ENCODE measurements around the gene LARGE2. TPM values are rescaled to one million over a fixed set of nuclear protein-coding genes. Genes with fewer than 3 reads are reported as not detected.

The LARGE2 gene
- total RNA-seq, 4 donors from 2014 or later = 27.2 to 47.4 (median 33.1) TPM

GRCh38 chr11:45917623-45918330 lies 4.7 kb upstream of the LARGE2 start, which contains the start of gene PEX16:
PEX16 (minus strand) TSS chr11:45917877; CDS start chr11:45917811, 66 bp downstream.
- under 1% methylated on average over 39 of the region's 45 CpGs for WGBS
- TF ChIP-seq CTCF (IDR thresholded peaks at IDR 0.05) (no peak), POLR2AphosphoS5 (IDR thresholded peaks at IDR 0.05) (peak; percentile 14 to 94 (median 79)), POLR2A (IDR thresholded peaks at IDR 0.05) (peak in 1 of 2 donors; percentile 70)
- H3K4me1 ChIP-seq = peaks cover 45% of the 10 kb centered on the region
- peaks cover 34% of the 10 kb centered on the region for H3K36me3 ChIP-seq
- peaks cover 9% of the 10 kb centered on the region for H3K27me3 ChIP-seq
- H3K4me3 ChIP-seq = peak within 1 kb of the TSS; percentile 89
- H3K27ac ChIP-seq = peak within 1 kb of the TSS; percentile 92
- DNase-seq (ENCODE audit: low spot score in 2 of 2) = peak; percentile 98 to 99
- no peaks in the 10 kb centered on the region for H3K9me3 ChIP-seq

- peak overlapping the region; percentile 89 for H3K4me3 ChIP-seq
- TF ChIP-seq EP300 (IDR thresholded peaks at IDR 0.05) = no peak
- no peak for TF ChIP-seq CTCF (IDR thresholded peaks at IDR 0.05)
- no peak for TF ChIP-seq POLR2AphosphoS5 (IDR thresholded peaks at IDR 0.05)
- TF ChIP-seq POLR2A (IDR thresholded peaks at IDR 0.05) = no peak
- H3K27me3 ChIP-seq = peaks cover 15% of the 10 kb centered on the region
- no peaks in the 10 kb centered on the region for H3K9me3 ChIP-seq
- DNase-seq (ENCODE audit: low spot score in 2 of 2) = peak; percentile 91
- H3K27ac ChIP-seq = peak overlapping the region; percentile 92
- peaks cover 27% of the 10 kb centered on the region for H3K36me3 ChIP-seq
- H3K4me1 ChIP-seq = peaks cover 51% of the 10 kb centered on the region
- 1% methylated on average over 22 of the region's 38 CpGs for WGBS
Measured at GRCh38 chr11:45918331-45918941, 4.0 kb upstream of the LARGE2 start.

- Histone ChIP-seq H3K4me3 (peak overlapping the region; percentile 89), H3K27ac (no peak overlapping the region), H3K9me3 (no peaks in the 10 kb centered on the region), H3K36me3 (peaks cover 21% of the 10 kb centered on the region), H3K4me1 (peaks cover 53% of the 10 kb centered on the region), H3K27me3 (peaks cover 15% of the 10 kb centered on the region)
- TF ChIP-seq EP300 (IDR thresholded peaks at IDR 0.05) = no peak
- TF ChIP-seq POLR2A (IDR thresholded peaks at IDR 0.05) = no peak
- TF ChIP-seq POLR2AphosphoS5 (IDR thresholded peaks at IDR 0.05) = no peak
- TF ChIP-seq CTCF (IDR thresholded peaks at IDR 0.05) = no peak
- DNase-seq (ENCODE audit: low spot score in 2 of 2) = peak in 1 of 2 donors; percentile 56
- 62% methylated on average over 7 of the region's 7 CpGs for WGBS
Measured at GRCh38 chr11:45918962-45919675, 3.3 kb upstream of the LARGE2 start.

GRCh38 chr11:45919806-45920530 lies 2.5 kb upstream of the LARGE2 start:
- Histone ChIP-seq H3K4me3 (no peak overlapping the region), H3K27ac (peak overlapping the region; percentile 71), H3K27me3 (peaks cover 15% of the 10 kb centered on the region), H3K36me3 (peaks cover 12% of the 10 kb centered on the region), H3K9me3 (no peaks in the 10 kb centered on the region), H3K4me1 (peaks cover 62% of the 10 kb centered on the region)
- TF ChIP-seq CTCF (IDR thresholded peaks at IDR 0.05) (no peak), EP300 (IDR thresholded peaks at IDR 0.05) (no peak), POLR2AphosphoS5 (IDR thresholded peaks at IDR 0.05) (no peak), POLR2A (IDR thresholded peaks at IDR 0.05) (no peak)
- peak in 1 of 2 donors; percentile 60 for DNase-seq (ENCODE audit: low spot score in 2 of 2)
- 91% methylated on average over 7 of the region's 13 CpGs for WGBS

Measured in suprapubic skin (tissue), 4 donors.